Measurements from ENCODE around the gene BAIAP3.

- TF ChIP-seq FOXM1 (IDR thresholded peaks at IDR 0.05; ENCODE audit: low read depth, low read length) (no peak), MYC (IDR thresholded peaks at IDR 0.05; ENCODE audit: insufficient read depth, insufficient read length, insufficient replicate concordance, low read length, severe bottlenecking) (no peak), EZH2 (IDR thresholded peaks at IDR 0.05; ENCODE audit: borderline replicate concordance, control insufficient read depth, low read depth, low read length) (no peak), TAF1 (IDR thresholded peaks at IDR 0.05; ENCODE audit: borderline replicate concordance, low read depth, low read length) (no peak)
Measured at GRCh38 chr16:1301562-1301961, 31.9 kb upstream of the BAIAP3 start.
